A549 (cell line): ENCODE measurements around the gene GNG7.

ENCODE experiments used
- CHD2 ChIP-seq: fragments of 150-350 bp; IDR thresholded peaks from 2 replicates; pipeline ENCODE4 v1.6.1; 2014; ENCODE audit warnings: low read length; ENCODE audit not compliant: partially characterized antibody
- MAZ ChIP-seq: fragments of 150-350 bp; IDR thresholded peaks from 2 replicates; pipeline ENCODE4 v1.6.1; 2014; ENCODE audit warnings: antibody characterized with exemption, low read depth, low read length, borderline replicate concordance
- NFE2L2 ChIP-seq: fragments of 150-350 bp; conservative IDR thresholded peaks from 2 replicates; pipeline ENCODE4 v1.6.1; 2014; ENCODE audit warnings: low read length
- POLR2A ChIP-seq: IDR thresholded peaks from 2 replicates; pipeline ENCODE4 v1.6.1; 2012; ENCODE audit warnings: mild to moderate bottlenecking, low read length
- RAD21 ChIP-seq, 2 experiments: fragments of >200 bp in 1 of 2; sonication (Bioruptor Twin) in 1 of 2; formaldehyde crosslinking in 1 of 2; IDR thresholded peaks in 1 of 2; conservative IDR thresholded peaks in 1 of 2; 2 replicates in 1 of 2; 3 replicates in 1 of 2; pipeline ENCODE4 v1.6.1; 2012 to 2018; ENCODE audit warnings: inconsistent platforms in 1 of 2
- RFX5 ChIP-seq: fragments of 450-650 bp; IDR thresholded peaks from 2 replicates; pipeline ENCODE4 v1.7.1; 2014; ENCODE audit warnings: antibody characterized with exemption, mild to moderate bottlenecking, moderate library complexity
- TFCP2L1 ChIP-seq: fragments of 250-450 bp; sonication (Bioruptor Pico); IDR thresholded peaks from 2 replicates; pipeline ENCODE4 v1.5.0; 2021; ENCODE audit warnings: mild to moderate bottlenecking
- TF ChIP-seq, protein P1 (sequence below): fragments of >200 bp; sonication (Bioruptor Twin); formaldehyde crosslinking; IDR thresholded peaks from 3 replicates; pipeline ENCODE4 v1.5.1; 2016
- TF ChIP-seq, protein P2 (sequence below): IDR thresholded peaks from 2 replicates; pipeline ENCODE4 v1.6.1; 2012

DNA sequence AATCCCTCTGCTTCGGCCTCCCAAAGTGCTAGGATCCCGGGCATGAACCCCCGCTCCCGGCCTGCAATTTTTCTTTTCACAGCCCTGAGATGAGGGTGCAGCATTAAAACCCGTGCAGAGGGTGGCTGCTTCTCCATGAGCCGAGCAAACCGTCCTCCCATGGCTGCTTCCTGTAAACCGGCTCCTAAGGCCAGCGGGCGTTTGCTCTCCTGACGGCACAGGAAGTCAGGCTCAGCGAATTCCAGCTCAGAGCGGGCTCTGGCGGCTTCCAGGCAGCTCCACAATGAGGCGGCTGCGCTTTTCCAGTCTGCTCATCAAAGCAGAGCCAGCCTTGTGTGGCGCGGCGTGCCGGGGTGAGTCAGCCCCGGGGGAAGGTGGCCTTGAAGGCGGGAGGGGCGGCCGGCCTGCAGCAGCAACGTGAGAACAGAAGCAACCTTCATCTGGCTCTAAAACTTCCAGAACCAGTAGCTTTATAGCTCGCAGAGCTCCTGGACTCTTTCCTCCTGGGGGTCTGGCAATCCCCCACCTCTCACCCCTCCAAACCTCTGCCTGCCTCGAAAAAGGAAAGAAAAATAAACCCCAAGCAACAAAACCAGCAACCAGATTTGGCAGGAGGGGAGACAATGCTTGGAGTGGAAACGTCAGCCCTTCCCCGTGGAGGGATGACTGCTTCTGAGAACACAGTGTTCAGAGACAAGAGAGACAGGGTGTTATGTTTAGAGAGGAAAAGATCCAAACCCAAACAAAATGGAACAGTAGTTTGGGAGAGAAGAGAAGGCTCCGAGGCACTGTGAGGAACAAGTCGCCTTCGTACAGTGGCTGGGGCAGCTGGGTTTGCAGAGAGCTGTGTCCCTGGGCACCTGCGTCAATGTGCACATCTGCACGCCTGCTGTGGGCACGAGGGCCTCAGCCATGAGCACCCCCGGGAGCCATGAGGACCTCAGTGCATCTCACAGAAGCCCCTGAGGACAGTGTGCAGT lies 158.7 kb downstream of the GNG7 start:
- TF ChIP-seq, protein P1, sequence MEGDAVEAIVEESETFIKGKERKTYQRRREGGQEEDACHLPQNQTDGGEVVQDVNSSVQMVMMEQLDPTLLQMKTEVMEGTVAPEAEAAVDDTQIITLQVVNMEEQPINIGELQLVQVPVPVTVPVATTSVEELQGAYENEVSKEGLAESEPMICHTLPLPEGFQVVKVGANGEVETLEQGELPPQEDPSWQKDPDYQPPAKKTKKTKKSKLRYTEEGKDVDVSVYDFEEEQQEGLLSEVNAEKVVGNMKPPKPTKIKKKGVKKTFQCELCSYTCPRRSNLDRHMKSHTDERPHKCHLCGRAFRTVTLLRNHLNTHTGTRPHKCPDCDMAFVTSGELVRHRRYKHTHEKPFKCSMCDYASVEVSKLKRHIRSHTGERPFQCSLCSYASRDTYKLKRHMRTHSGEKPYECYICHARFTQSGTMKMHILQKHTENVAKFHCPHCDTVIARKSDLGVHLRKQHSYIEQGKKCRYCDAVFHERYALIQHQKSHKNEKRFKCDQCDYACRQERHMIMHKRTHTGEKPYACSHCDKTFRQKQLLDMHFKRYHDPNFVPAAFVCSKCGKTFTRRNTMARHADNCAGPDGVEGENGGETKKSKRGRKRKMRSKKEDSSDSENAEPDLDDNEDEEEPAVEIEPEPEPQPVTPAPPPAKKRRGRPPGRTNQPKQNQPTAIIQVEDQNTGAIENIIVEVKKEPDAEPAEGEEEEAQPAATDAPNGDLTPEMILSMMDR, result no peak
- TF ChIP-seq NFE2L2 (no peak), POLR2A (no peak), TFCP2L1 (no peak), MAZ (no peak), CHD2 (no peak), RAD21 (conservative IDR thresholded peaks at IDR 0.05 in 1 of 2, IDR thresholded peaks at IDR 0.05 in 1 of 2) (peak; percentile 39 to 58), RFX5 (no peak)
- TF ChIP-seq, protein P2, sequence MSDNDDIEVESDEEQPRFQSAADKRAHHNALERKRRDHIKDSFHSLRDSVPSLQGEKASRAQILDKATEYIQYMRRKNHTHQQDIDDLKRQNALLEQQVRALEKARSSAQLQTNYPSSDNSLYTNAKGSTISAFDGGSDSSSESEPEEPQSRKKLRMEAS, result peak; percentile 92
